OCI-LY7 (cell line): ENCODE data around the gene TMEM37.

Experiments
- EZH2phosphoT487 ChIP-seq: fragments of 200-600 bp; sonication (generic); IDR thresholded peaks from 2 replicates; pipeline ENCODE4 v1.6.1; 2018; ENCODE audit warnings: low read depth, borderline replicate concordance, mild to moderate bottlenecking, mixed run types, antibody characterized with exemption, low read length, moderate library complexity, mixed read lengths
- TF ChIP-seq, protein P1 (sequence below): fragments of 200-600 bp; sonication (generic); conservative IDR thresholded peaks from 2 replicates; pipeline ENCODE4 v1.5.1; 2014; ENCODE audit warnings: mild to moderate bottlenecking, antibody characterized with exemption, low read length, moderate library complexity, mixed read lengths

DNA sequence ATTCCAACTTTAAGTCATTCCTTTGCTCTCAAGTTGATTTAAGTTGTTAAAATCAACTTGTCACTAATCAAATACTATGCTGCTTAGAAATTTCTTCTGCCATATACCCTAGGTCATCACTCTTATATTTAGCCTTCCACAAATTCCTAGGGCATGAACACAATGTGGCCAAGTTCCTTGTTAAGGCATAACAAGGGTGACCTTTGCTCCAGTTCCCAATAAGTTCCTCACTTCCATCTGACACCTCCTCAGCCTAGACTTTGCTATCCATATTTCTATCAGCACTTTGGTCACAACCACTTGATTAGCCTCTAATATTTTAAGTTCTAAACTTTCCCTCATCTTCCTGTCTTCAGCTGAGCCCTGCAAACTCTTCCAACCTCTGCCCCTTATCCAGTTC, 9.9 kb upstream of the TMEM37 start:
- TF ChIP-seq, protein P1, sequence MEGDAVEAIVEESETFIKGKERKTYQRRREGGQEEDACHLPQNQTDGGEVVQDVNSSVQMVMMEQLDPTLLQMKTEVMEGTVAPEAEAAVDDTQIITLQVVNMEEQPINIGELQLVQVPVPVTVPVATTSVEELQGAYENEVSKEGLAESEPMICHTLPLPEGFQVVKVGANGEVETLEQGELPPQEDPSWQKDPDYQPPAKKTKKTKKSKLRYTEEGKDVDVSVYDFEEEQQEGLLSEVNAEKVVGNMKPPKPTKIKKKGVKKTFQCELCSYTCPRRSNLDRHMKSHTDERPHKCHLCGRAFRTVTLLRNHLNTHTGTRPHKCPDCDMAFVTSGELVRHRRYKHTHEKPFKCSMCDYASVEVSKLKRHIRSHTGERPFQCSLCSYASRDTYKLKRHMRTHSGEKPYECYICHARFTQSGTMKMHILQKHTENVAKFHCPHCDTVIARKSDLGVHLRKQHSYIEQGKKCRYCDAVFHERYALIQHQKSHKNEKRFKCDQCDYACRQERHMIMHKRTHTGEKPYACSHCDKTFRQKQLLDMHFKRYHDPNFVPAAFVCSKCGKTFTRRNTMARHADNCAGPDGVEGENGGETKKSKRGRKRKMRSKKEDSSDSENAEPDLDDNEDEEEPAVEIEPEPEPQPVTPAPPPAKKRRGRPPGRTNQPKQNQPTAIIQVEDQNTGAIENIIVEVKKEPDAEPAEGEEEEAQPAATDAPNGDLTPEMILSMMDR = no peak
- no peak for TF ChIP-seq EZH2phosphoT487
